Stimulated activated effector memory CD8-positive, alpha-beta T cell treated with anti-CD3 and anti-CD28 coated beads, Interleukin-12 subunit alpha, Interleukin-12 subunit beta, amount 100 ng/mL, for 72 hours (primary cell): ENCODE results near the gene MAML3.

Source experiments
- ATAC-seq: fragments of 150-1000 bp; cut with Tn5 transposase; 2 replicates; pipeline ENCODE4 v1.10.0; 2021
- DNase-seq, 2 donors: peaks; one replicate each; pipeline ENCODE4 v3.0.0; 2021 to 2022; ENCODE audit warnings: low spot score in 2 of 2
- H3K27ac Mint-ChIP-seq: one replicate; pipeline ENCODE4 v1.8.0; 2022; ENCODE audit warnings: mild to moderate bottlenecking, mixed read lengths
- H3K36me3 Mint-ChIP-seq: one replicate; pipeline ENCODE4 v1.8.0; 2022; ENCODE audit warnings: mild to moderate bottlenecking, mixed read lengths
- H3K4me1 Mint-ChIP-seq: one replicate; pipeline ENCODE4 v1.8.0; 2022; ENCODE audit warnings: mixed read lengths
- H3K4me3 Mint-ChIP-seq: one replicate; pipeline ENCODE4 v1.8.0; 2022; ENCODE audit warnings: mild to moderate bottlenecking, mixed read lengths
- H3K9me3 Mint-ChIP-seq: one replicate; pipeline ENCODE4 v1.8.0; 2022; ENCODE audit warnings: mixed read lengths

The MAML3 gene

GRCh38 chr4:140047017-140047640 lies 106.9 kb downstream of the MAML3 start:
- no peaks in the 10 kb centered on the region for H3K36me3 Mint-ChIP-seq
- H3K9me3 Mint-ChIP-seq, result no peaks in the 10 kb centered on the region
- H3K27ac Mint-ChIP-seq, result no peak overlapping the region
- DNase-seq (no peak), ATAC-seq (no peak)
- peaks cover 22% of the 10 kb centered on the region for H3K4me1 Mint-ChIP-seq
- no peak overlapping the region for H3K4me3 Mint-ChIP-seq

GRCh38 chr4:140046543-140046942 lies 107.4 kb downstream of the MAML3 start:
- H3K9me3 Mint-ChIP-seq, result no peaks in the 10 kb centered on the region

GRCh38 chr4:140046016-140046415 lies 108.0 kb downstream of the MAML3 start:
- Mint-ChIP-seq H3K36me3 (no peaks in the 10 kb centered on the region), H3K27ac (no peak overlapping the region), H3K4me3 (no peak overlapping the region), H3K9me3 (no peaks in the 10 kb centered on the region), H3K4me1 (peaks cover 22% of the 10 kb centered on the region)
- ATAC-seq, result no peak
- no peak for DNase-seq

More at GRCh38 chr4:140046543-140046942, 107.4 kb downstream of the MAML3 start:
- DNase-seq, result no peak
- ATAC-seq, result no peak
- Mint-ChIP-seq H3K27ac (no peak overlapping the region), H3K4me1 (peaks cover 22% of the 10 kb centered on the region), H3K4me3 (no peak overlapping the region), H3K36me3 (no peaks in the 10 kb centered on the region)

DNA sequence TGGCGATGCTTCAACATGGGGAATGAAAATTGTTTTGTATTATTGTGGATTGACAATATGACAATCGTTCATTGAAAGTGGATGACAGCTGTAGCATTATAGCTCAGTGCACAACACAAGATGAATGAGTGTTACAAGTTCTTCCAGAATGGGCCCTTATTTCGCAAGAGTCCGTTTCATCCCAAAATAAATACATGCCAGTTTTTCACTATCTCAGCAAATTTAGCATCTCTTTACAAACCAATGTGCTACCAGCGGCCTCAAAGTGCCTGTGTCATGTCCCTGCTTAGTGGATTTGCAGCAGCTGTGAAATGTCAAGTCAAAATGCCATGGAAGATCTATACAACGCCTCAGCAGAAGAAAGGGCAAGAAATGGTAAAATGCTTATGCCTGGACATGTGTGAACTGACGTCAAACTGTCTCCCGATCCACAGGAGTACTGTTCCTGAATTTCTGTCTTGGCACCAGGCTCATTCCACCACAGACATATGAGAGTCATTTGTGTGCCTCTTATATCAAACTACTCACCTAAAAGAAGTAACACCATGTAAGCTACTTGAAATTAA lies 109.6 kb downstream of the MAML3 start:
- Mint-ChIP-seq H3K27ac (no peak overlapping the region), H3K4me1 (peaks cover 10% of the 10 kb centered on the region), H3K9me3 (no peaks in the 10 kb centered on the region), H3K4me3 (no peak overlapping the region), H3K36me3 (no peaks in the 10 kb centered on the region)
- ATAC-seq (no peak), DNase-seq (no peak)

DNA sequence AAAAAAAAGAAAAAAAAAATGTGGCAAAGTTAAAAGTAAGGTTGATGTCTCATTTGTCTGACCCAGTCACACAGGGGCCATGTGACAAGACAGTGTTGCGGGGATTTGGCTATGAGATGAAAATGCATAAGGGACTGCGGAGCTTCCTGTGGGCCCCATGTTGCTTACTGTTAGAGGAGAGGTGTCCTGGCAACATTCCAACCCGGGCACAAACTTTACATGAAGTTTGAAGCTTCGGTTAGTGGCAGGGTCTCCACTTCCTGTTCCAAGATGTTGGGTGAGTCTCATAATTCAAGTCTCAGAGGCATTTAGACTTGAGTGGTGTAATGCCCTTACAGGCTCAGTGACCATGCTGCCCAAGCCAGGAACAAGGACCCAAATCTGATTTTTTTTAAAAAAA lies 111.3 kb downstream of the MAML3 start:
- no peak for DNase-seq
- H3K36me3 Mint-ChIP-seq, result no peaks in the 10 kb centered on the region
- ATAC-seq, result no peak
- H3K9me3 Mint-ChIP-seq, result no peaks in the 10 kb centered on the region
- peaks cover 3% of the 10 kb centered on the region for H3K4me1 Mint-ChIP-seq
- no peak overlapping the region for H3K4me3 Mint-ChIP-seq
- no peak overlapping the region for H3K27ac Mint-ChIP-seq

DNA sequence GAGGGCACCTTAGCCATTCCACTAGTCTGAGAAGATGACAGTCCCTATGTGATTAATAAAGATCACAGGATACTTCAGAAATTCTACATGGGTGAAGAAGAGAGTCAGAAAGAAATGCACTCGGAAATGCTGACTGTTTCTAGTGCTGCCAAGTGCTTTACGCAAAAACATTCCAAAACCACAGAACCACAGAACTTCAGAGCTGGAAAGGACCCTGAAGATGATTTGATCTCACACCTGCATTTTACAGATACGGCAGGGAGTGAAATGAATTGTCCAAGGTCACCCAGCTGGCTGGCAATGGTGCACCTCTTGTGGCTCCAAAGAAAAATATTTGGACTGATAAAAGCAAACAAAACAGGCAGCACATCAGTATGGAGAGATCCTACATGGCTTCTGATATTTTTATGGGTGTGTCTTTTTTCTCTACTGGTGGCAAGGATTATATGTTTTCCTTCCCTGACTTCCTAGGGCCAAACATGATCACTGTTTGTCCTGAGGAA lies 115.9 kb downstream of the MAML3 start:
- no peak for ATAC-seq
- Mint-ChIP-seq H3K4me1 (peaks cover 6% of the 10 kb centered on the region), H3K9me3 (no peaks in the 10 kb centered on the region), H3K36me3 (no peaks in the 10 kb centered on the region), H3K4me3 (no peak overlapping the region), H3K27ac (peak overlapping the region; percentile 40)
- DNase-seq, result no peak

DNA sequence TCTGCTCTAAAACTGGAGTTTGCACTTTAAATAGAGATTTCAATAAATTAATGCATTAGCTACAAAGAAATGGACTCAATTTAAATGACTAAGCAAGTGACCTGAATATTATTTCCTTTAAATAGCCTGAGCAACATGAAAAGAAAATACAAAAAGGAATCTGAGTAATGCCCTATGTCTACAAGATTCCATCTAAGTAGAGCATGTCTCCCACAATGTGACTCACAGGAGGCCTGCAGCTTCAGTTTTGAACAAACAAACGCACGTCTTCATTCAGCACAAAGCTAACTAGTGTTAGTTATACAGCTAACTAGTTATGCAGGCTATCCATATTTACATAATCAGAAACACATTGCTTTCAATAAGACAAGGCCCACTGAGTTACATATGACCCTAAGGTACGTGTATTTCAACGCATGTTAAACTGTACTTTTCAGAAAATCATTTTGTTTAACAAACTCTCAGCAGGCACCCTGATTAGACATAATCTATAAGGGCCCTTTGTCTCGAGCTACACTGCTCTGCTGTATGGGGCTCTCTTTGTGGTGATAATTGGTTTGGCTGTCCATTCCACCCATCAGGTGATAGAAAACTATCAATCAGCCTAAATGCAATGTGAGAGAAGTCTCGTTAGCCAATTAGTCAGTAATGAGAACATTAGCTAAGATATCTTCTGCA lies 116.5 kb downstream of the MAML3 start:
- peaks cover 6% of the 10 kb centered on the region for H3K4me1 Mint-ChIP-seq
- H3K4me3 Mint-ChIP-seq, result no peak overlapping the region
- H3K27ac Mint-ChIP-seq, result peak overlapping the region; percentile 40
- ATAC-seq, result peak; percentile 76
- no peaks in the 10 kb centered on the region for H3K36me3 Mint-ChIP-seq
- no peak for DNase-seq
- H3K9me3 Mint-ChIP-seq, result no peaks in the 10 kb centered on the region

DNA sequence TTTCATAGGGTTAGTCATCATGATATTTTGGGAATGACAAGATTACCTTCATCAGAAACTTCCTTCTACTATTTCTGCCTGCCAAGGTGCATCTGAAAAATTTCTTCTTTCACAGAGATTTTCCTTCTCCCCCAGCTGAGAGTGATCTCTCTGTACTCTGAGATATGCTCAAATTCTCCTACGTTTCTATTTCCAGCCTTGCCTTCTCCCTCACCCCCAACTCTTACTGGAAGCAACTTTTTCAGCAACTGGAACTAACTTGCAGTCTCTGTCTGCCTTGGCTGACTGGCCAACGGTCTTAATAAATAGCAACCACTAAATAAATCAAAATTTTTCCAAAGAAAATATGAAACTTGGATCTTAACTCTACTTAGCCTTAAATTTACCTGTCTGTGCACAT lies 122.3 kb downstream of the MAML3 start:
- no peak overlapping the region for H3K4me3 Mint-ChIP-seq
- H3K27ac Mint-ChIP-seq, result no peak overlapping the region
- H3K4me1 Mint-ChIP-seq, result no peaks in the 10 kb centered on the region
- H3K9me3 Mint-ChIP-seq, result no peaks in the 10 kb centered on the region
- DNase-seq, result no peak
- ATAC-seq, result no peak
- no peaks in the 10 kb centered on the region for H3K36me3 Mint-ChIP-seq

GRCh38 chr4:140031061-140031460 lies 122.9 kb downstream of the MAML3 start:
- H3K9me3 Mint-ChIP-seq, result no peaks in the 10 kb centered on the region
- H3K27ac Mint-ChIP-seq, result no peak overlapping the region
- ATAC-seq (no peak), DNase-seq (no peak)
- H3K4me3 Mint-ChIP-seq, result no peak overlapping the region
- H3K4me1 Mint-ChIP-seq, result no peaks in the 10 kb centered on the region
- no peaks in the 10 kb centered on the region for H3K36me3 Mint-ChIP-seq

GRCh38 chr4:140028676-140029517 lies 125.1 kb downstream of the MAML3 start:
- H3K9me3 Mint-ChIP-seq, result no peaks in the 10 kb centered on the region
- H3K4me3 Mint-ChIP-seq, result no peak overlapping the region
- no peaks in the 10 kb centered on the region for H3K4me1 Mint-ChIP-seq
- H3K27ac Mint-ChIP-seq, result no peak overlapping the region
- DNase-seq (no peak), ATAC-seq (no peak)
- no peaks in the 10 kb centered on the region for H3K36me3 Mint-ChIP-seq

GRCh38 chr4:140028101-140028500 lies 125.9 kb downstream of the MAML3 start:
- Mint-ChIP-seq H3K36me3 (no peaks in the 10 kb centered on the region), H3K27ac (no peak overlapping the region), H3K9me3 (no peaks in the 10 kb centered on the region), H3K4me1 (no peaks in the 10 kb centered on the region), H3K4me3 (no peak overlapping the region)
- DNase-seq (no peak), ATAC-seq (no peak)

GRCh38 chr4:140027101-140027500 lies 126.9 kb downstream of the MAML3 start:
- no peak for ATAC-seq
- Mint-ChIP-seq H3K36me3 (no peaks in the 10 kb centered on the region), H3K4me1 (no peaks in the 10 kb centered on the region), H3K4me3 (no peak overlapping the region), H3K9me3 (no peaks in the 10 kb centered on the region), H3K27ac (no peak overlapping the region)
- no peak for DNase-seq

- no peak overlapping the region for H3K4me3 Mint-ChIP-seq
- no peaks in the 10 kb centered on the region for H3K9me3 Mint-ChIP-seq
- no peak overlapping the region for H3K27ac Mint-ChIP-seq
- no peaks in the 10 kb centered on the region for H3K4me1 Mint-ChIP-seq
- no peak for ATAC-seq
- no peaks in the 10 kb centered on the region for H3K36me3 Mint-ChIP-seq
- DNase-seq, result no peak
Measured at GRCh38 chr4:140025470-140025869, 128.5 kb downstream of the MAML3 start.

DNA sequence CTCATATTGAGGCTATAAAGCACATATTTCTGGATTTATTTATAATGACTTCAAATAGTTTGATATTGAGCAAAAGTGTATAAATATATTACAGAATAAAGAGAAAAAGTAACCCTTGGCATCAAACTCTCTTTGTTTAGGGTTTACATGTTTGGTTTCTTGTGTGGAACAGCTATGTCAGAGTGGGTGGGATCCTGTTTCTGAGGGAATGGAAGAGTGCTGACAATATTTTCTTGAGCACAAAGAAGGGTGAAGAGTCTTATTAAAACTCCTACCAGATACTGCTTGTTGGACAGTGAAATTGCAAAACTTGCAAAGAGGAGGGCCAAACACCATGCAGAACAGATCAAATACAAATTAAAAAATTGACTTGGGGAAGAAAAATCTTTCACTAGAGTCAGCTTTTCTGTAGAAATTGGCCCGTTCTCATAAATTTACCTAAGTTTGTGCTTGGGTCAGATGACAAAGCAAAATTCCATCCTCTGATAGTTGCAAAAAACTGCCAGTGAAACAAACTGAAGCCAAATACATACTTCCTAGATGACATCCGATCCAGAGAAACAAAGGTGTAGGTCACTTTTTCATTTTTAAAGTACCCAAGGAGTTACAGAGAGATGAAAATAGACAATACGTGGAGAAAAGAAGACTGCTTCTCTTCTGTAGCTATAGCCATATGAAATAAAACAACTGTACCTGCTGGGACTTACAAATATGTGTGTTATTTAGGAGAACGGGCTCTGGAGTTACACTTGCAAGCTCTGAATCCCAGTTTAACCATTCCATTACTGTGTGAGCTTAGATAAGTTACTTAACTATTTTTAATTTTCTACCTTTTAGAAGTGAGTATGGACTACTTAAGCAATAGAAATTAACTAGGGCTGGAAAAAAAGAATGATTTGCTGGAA lies 133.3 kb downstream of the MAML3 start:
- H3K4me1 Mint-ChIP-seq, result no peaks in the 10 kb centered on the region
- no peaks in the 10 kb centered on the region for H3K36me3 Mint-ChIP-seq
- no peaks in the 10 kb centered on the region for H3K9me3 Mint-ChIP-seq
- H3K4me3 Mint-ChIP-seq, result no peak overlapping the region
- ATAC-seq (no peak), DNase-seq (no peak)
- H3K27ac Mint-ChIP-seq, result no peak overlapping the region
